GM12892 (cell line): ENCODE results near the gene RBM33.

Experiments used
- POLR2A ChIP-seq: IDR thresholded peaks from 2 replicates; pipeline ENCODE4 v1.6.1; 2011; ENCODE audit warnings: low read depth, low read length, control low read depth
- POLR2AphosphoS5 ChIP-seq: IDR thresholded peaks from 2 replicates; pipeline ENCODE4 v1.6.1; 2011; ENCODE audit warnings: low read depth, low read length, control low read depth
- TAF1 ChIP-seq: IDR thresholded peaks from 2 replicates; pipeline ENCODE4 v1.6.1; 2011; ENCODE audit warnings: low read depth, mild to moderate bottlenecking, control low read depth, low read length, borderline replicate concordance

- TF ChIP-seq POLR2A: no peak
- TF ChIP-seq TAF1: no peak
- TF ChIP-seq POLR2AphosphoS5: no peak
These were observed 148.0 kb downstream of the RBM33 start for GRCh38 chr7:155792315-155792960.
